ENCODE measurements around the gene KCNQ1OT1.

Gene KCNQ1OT1

DNA sequence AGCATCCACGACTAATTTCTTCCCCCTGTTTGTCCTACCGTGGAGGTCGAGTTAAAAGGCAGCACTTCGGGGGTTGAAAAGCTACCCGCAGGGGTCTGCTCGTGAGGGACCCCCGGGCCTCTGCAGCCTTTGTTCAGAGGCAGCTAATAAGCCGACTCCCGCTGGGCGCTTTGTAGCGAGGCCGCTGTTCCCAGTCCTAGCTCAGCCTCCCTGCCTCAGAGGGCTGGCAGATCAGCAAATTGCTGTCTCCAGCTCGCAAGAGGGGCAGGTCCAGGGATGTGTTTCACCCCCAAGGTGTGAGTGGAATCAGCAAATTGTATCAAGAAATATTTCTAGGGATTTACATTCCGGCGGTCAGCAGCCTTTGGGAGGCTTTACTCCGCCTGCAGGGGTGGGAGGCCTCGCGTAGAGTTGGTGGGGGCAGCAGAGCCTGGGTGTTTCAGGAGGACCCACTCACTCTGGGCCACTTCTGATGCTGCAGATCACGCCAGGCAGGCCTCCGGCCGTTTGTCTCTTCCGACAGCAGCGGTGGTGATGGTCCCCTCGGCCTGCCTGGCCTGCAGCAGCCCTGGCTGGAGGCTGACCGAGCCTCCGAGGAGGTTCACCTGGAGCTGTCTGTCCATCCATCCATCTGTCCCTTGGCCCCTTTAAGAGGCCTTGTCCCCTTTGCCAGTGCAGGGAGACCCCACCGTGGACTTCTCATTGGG lies 21.6 kb upstream of the KCNQ1OT1 start:
- DNase-seq (ENCODE audit: low read depth in 2 of 2), result no peak

DNA sequence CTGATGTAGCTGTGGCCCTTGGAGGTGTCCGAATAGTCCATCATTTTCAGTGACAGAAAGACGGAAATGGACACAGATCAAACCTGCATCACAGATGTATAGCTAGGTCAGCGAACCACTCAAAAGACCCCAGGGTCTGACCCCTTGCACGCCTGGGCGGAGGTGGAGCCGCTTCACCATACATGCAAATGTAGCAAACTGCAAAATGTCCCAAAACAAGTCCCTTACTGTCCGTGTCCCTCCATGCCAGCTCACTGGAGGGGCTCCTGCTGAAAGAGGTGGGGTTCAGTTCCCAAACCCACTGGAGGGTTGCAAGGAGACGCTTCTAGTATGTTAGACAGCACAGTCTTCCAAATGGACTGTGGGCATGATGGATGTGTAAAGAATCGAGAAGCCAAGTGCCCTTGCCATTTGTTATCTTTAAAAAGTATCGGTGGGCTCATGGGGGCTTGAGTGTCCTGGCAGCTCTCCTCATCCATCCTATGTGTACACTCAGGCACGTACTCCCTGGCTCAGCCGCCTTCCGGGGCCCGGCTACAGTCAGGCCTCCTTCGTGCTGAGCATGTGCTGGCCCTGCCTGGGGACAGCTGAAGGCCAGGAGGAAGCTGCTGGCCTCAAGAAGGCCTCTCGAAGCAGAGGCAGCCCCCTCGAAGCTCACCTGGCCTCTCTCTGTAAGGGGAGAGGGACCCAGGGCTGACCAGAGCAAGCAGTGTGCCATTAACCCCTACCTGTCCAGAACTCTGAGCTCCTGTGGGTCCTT lies 20.2 kb upstream of the KCNQ1OT1 start:
- DNase-seq (ENCODE audit: low read depth in 2 of 2), result no peak

DNA sequence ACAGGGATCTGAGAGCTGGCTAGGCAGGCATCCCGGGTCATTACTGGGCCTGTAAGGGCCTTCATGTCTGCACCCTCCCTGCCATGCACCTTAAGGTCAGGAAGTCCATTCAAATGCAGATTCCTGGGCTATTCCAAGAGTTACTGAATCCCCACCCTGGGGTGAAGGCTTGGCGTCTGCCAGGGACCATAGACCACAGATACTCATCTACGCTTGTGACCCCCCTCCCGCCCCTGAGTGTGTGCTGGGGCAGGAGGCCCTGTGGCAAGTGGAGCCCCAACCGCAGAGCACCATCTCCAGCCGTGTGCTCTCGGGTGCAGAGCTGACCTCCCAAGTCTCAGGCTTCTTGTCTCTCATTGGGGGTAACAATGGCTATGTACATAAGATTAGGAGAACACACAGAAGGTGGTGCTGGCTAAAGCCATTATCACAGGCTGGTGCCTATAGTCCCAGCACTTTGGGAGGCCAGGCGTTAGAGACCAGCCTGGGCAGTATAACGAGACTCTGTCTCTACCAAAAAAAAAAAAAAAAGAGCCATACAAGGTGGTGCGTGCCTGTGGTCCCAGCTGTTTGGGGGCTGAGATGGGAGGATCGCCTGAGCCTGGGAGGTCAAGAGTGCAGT lies 19.1 kb upstream of the KCNQ1OT1 start:
- no peak for DNase-seq (ENCODE audit: low read depth in 2 of 2)

DNA sequence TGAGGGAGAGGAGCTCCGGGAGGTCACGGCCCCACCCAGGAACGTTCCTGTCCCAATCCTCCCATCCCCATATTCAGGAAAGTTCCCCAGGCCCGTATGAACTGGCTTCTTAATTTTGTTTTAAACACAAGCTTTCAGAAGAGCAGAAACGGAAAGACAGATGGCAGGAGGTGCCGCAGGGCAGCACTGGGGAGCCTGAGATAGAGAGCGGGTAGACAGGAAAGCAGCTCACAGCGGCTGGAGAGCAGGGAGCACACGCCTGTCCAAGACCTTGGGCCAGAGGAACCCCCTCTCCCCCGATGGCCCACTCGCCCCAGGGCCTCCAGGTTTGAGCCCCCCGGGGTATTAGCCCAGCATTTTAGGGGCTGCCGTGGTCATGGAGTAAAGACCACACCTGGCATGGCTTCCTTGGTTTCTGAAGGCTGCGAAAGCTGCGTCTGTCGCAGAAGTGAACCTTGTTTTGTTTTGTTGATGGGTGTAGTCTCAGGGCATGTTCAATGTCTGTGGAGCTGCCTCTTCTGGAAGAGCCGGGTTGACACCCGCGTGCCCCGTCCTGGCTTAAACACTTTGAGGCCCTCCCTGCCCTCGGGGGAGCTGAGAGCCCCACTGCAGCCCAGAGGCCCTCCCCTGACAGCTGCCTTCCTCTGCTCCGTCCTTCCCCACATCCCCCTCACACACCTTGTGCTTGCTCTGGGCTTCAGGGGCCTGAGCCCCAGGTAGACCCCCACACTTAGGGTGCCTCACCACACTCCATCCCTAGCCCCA lies 17.9 kb upstream of the KCNQ1OT1 start:
- no peak for DNase-seq (ENCODE audit: low read depth in 2 of 2)

DNA sequence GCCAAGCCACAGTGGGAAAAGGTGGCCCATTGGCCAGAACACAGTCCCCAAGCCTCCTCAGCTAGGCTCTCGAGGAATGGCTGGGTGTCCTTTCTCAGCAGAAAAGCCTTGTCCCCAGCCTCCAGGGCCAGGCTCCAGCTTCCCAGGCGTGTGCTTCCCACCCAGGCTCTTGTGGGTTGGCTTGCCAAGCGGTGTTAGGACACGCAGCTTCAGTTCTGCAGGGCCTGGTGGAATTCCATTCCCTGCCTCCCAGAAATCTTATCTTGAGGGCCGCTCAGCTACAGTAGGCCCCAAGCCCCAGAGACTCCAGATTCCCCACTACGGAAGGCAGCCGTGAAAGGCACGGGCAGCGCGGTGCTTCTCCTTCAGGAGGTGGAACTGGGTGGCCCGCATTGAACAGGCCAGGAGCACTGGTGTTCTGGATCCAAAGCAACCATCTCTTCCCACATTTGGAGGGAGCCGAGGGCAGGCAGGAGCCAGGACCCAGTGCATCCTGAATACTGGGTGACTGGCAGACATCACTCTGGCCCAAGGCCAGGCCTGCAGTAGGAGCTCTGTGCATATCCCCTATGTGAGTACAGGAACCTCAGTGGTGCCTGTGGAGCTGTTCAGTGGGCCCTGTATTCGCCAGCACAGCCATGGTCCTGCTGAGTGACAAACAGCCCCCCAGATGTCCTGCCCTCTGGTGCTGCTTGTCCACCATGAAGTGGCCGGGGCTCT lies 16.7 kb upstream of the KCNQ1OT1 start:
- no peak for DNase-seq (ENCODE audit: low read depth in 2 of 2)

DNA sequence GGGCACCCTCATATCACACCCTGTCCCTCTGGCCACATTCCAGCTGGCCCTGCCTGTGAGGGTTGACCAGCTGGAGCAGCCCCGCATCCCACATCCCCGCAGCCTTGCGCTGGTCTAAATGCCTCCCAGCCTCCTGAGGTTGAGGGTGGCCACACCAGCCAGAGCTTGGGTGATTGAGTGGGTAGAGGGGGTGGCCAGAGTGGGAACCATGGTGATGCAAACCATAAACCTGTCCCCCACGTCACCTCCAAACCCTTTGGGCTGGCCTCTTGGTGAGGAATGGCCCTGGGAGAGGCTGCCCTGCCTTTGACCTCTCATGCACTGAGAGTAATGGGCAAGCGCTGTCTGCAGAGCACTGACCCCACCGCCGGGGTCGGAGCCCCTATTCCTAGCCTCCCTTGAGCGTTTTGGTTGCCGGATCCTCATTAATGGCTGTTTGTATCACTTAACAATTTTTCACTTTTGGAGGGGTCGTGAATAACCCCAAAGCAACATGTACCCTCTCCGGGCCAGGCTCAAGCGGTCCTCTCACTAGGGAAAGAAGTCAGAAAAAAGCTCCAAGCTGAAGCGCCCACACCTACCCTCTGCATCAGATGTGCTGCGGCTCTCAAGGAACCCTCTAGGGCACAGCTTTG lies 16.0 kb upstream of the KCNQ1OT1 start:
- DNase-seq (ENCODE audit: low read depth in 2 of 2), result no peak

DNA sequence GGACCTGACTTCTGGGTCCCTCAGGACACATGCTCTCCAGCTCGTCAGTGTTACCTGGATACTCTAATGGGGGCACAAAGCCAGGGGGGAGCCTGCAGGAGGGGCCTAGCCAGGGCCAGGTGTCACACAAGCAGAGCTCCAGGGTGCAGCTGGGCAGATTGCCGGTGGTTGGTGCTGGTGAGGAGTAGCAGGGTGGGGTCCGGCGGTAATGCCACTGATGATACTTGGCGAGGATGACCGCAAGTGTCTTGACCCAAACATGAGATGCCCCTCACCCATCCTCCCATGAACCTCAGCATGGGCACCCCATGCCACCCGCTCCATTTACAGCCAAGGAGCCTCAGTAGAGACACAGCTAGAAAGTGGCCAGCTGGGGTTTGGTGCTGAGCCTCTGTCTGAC lies 15.1 kb upstream of the KCNQ1OT1 start:
- DNase-seq (ENCODE audit: low read depth in 2 of 2), result no peak

DNA sequence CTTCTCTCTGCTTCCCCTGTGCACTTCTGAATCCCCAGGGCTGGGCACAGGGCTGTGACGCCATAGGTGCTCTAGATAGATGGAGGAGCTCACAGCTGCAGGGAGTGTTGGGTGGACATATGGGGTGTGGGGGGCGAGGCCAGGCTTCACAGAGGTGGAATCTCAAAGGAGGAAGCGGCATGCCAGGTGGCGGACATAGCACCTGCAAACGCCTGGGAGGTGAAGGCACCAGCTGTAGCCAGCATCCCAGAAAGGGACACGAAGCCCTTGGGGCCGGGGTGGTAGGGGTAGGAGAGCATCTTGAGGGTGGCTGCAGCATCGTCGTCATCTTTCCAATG lies 14.6 kb upstream of the KCNQ1OT1 start:
- no peak for DNase-seq (ENCODE audit: low read depth in 2 of 2)

DNA sequence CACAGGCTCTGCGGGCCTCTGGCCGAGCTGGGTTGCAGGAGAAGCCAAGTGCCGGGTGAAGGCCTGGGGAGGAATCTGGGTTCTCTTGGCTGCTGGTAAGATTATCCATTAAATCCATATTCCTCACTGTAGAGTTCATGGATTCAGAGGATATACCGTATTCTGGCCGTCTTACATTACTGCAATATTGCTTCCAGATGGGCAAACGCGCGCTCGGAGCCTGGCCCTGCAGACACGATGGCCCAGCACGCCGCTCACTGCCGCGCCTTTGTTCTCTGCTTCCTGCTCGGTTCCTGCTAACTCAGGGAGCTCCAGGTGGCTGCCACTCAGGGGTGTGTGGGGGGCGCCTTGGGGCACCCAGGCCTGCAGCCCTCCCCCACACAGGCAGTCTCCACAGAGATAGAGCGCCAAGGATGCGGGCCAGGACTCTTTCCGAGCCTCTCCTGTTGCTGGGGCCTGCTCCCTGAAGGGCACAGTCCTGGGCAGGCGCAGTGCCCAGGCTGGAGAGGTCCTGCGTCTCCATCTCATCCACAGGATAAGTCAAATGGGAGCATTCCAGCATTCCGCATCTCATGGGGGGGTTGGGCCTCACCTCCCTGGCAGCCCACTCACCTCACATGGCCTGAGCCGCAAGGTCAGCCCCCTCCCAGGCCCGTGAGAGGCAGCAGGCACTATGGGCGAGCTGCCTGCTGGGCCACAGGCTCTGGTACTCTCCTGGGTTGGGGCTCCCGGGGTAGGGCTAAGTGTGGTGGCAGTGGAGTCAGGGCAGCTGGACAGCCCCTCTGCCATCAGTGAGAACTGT lies 14.1 kb upstream of the KCNQ1OT1 start:
- DNase-seq (ENCODE audit: low read depth in 2 of 2), result no peak

DNA sequence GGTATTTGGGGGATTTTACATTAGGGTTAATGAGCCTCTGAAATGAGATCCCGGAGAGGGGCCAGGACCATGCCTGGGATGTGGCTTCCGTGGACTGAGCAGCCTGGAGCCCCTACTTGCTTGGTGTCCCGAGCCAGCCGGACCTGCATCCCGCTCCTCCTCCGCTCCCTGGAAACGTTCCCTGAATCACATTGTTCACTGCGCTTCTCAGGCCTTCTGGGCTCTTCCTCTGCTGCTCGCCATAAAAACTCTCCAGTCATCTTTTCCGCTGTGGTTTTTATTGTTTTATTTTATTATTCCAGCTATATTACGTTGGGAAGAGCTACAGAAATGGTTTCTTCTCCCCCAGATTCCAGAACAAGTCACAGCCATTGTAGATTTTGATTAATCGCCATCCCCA lies 13.3 kb upstream of the KCNQ1OT1 start:
- no peak for DNase-seq (ENCODE audit: low read depth in 2 of 2)

DNA sequence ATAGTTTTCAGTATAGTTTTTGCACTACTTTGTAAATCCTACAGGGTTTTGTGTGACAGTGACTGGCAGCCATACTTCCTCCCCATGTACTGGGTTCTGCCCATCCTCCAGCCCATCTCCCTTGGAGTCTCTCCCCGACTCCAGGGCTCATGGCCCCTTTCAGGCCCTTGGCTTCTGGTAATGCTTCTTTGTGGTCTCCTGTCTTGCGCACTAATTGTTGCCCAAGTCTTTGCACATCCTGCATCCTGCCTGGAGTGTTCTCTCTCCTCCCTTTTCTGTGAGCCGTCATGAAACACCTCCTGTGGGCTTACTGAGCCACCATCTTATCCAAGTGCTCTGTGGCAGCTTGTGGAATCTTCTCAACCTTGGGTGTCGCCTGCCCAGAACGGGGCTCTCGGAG lies 11.4 kb upstream of the KCNQ1OT1 start:
- DNase-seq (ENCODE audit: low read depth in 2 of 2), result no peak

DNA sequence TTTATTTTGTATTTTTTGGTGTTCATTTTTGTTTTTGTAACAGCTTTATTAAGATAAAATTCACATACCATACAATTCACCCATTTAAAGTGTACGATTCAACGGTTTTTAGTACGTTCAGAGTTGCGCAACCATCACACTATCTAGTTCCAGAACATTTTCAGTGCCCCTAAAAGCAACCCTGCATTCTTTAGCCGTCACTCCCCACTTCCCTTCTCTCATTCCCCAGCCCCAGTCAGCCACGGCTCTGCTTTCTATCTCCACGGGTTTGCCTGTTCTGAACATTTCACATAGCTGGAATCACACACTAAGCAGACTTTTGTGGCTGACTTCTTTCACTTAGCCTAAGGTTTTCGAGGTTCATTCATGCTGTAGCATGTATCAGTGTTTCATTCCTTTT lies 9.6 kb upstream of the KCNQ1OT1 start:
- DNase-seq (ENCODE audit: low read depth in 2 of 2), result no peak

DNA sequence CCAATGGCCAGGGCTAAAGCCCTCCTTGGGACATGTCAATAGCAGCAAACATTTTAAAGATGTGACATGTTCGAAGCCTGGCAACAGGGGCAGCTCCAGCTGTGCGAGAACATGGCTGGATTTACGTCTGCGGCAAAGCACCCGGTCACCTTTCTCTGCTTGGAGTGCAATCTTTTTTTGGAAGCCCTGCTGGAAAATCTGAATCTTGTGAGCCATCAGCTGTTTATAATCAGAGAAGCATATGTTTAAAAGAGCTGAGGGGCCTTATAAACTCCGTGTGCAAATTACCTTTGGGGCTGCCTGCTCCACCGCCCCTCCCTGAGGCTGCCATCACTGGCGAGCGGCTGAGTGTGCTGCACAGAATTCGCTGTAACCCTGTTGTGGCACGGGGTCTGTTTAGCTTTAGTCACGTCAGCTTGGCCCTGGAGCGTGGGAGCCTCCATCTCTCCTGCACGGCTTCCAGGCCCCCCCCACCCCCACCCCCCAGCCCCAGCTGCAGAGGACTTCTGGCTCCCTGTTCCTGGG lies 9.0 kb upstream of the KCNQ1OT1 start:
- DNase-seq (ENCODE audit: low read depth in 2 of 2), result no peak

DNA sequence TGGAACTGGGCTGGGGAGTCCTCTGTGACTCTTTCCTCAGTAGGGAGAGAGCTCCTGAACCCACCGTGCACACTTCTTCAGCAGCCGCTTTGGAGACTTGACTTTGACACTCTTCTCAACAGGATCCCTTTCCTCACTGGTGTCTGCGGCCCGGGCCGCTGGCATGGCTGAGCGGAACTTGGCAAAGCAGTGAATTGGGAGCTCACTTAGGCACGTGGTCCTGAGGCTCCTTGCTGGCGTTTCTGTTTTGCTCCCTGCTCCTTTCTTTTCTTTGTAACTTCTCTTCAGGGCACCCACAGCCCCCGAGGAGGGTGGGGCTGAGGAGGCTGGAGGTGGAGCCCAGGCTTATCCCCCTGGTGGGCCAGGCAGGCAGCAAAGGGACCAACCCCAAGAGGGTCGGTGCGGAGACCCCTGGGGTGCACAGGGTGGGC lies 8.4 kb upstream of the KCNQ1OT1 start:
- no peak for DNase-seq (ENCODE audit: low read depth in 2 of 2)

DNA sequence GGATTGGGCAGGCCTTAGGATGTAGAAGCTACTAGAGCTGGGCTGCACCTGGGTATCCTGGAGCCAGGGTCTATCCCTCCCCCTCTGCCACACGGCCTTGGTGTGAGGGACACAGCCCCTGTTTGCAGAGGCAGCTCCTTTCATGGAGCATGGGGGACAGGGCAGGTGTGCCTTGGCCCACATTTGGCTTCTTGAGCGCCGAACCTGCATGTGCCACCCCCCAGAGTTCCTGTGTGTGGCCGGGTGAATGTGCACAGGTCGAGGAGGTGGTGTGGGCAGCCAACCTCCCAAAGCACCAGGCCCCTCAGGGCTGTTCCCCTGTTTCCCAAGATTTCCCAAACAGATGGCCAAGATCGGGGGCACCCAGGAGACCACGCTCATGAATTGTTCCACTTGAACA lies 7.9 kb upstream of the KCNQ1OT1 start:
- DNase-seq (ENCODE audit: low read depth in 2 of 2), result no peak

DNA sequence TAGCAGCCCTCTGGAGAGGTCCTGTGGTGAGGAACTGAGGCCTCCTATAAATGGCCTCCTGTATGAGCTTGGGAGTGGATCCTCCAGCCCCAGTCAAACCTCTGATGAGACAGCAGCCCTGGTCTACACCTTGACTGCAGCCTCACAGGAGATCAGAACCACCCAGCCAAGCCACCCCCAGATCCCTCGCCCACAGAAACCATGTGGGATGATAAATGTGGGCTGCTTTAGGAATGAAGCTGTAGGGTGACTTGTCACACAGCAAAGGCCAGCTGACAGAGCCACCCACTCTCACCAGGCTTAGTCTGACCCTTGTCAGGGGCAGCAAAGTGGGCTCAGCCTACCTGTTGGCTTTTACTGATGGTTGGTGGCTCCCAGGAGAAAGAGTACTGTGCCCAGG lies 6.5 kb upstream of the KCNQ1OT1 start:
- DNase-seq (ENCODE audit: low read depth in 2 of 2), result no peak

DNA sequence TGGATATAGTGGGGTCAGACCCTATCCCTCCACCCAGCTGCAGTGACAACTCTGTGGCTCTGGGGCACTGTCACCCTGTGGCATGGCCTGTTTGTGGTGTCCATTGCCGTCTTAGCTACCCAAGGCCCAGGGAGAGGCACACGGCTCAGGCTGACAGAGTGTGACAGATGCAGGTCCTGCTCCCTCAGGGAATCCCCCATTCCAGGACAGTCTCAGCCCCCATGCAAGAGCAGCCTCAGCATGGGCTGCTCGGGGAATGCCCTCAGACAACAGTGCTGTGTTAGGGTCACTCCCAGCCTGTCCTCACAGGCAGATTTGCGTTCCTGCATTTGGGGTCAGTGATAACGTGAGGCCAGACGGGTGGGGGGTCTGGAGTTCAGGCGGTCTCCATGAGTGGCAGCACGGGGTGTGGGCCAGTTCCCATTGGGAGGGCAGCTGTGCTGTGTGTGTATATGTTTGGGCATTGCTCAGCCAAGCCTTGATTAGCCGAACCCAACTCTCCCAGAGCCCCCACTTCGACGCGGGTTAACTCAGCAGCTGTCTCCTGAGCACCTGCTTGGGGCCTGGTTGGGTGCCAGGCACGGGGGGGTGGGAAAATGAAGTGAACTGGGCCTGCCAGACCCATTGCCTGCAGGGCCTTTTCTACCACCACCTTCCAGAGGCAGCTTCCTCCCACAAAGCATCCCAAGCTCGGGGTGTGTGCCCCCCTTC lies 5.3 kb upstream of the KCNQ1OT1 start:
- no peak for DNase-seq (ENCODE audit: low read depth in 2 of 2)

DNA sequence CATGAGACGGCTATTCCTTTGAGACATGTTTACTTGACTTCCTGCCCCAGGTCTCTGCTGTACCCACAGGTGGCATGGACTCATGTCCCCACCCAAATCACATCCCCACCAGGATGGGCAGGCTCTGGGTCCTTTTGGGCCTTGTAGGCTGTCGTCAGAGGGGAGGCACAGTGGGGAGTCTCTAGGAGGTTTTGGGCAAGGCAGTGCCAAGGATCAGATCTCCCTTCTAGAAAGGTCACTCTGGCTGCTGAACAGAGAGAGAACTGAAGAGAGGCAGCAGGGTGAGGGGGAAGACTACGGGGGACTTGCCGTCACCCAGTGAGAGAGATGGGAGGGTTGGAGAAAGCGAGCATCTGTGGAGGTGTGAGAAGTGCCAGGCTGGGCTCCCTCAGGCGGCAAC lies 4.6 kb upstream of the KCNQ1OT1 start:
- DNase-seq (ENCODE audit: low read depth in 2 of 2), result no peak

DNA sequence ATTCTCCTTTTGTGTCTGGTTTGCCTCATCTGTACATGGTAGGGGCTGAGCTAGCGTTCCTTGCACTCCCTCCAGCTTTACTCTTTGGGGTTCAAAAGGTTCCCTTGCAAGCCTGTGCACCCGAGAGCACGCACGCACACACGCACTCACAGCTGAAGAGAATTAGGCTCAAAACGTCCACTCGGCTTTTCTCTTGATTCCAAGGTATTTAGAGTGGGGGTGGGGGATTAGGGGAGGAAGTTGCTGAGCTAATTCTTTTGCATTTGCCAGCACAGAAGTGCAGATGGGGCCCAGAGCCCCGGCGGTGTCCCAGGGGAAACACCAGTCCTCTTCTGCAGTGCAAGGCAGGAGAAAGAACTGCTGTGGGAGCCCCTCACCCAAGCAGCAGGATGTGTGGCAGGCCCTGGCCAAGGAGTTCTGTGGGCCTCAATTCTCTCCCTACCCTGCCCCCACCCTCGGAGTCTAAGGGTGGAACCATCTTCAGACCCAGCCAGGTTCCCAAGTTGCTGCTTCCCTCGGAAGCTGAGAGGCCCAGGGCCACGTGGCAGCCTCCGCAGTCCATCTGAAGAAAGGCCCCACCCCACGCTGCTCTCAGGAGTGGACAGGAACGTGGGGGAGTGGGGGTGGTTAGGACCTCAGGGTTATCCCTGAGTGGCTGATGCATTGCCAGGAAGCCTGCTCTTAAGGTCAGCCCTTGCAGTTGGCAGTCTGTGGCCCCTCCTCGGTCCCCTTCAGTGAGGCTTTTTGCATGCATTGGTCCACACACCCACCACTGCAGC lies 3.8 kb upstream of the KCNQ1OT1 start:
- DNase-seq (ENCODE audit: low read depth in 2 of 2), result no peak
